Ovary (tissue), 9 donors: ENCODE results near the gene CBR3. TPM values are rescaled to one million over a fixed set of nuclear protein-coding genes. Genes with fewer than 3 reads are reported as not detected.

ENCODE experiments used
- DNase-seq, 5 donors: peaks; one replicate each; pipeline ENCODE4 v3.0.0-alpha.2; 2019 to 2020
- H3K27ac ChIP-seq, 2 donors: fragments of 200-600 bp; one replicate each; pipeline versions ENCODE4 v1.5.1 to v1.8.0; 2019 to 2022
- H3K27me3 ChIP-seq: fragments of 200-600 bp; one replicate; pipeline ENCODE4 v1.8.0; 2022
- H3K36me3 ChIP-seq: fragments of 200-600 bp; sonication (generic); one replicate; pipeline ENCODE4 v1.5.1; 2019
- H3K4me1 ChIP-seq: one replicate; pipeline ENCODE4 v1.8.1; 2013; ENCODE audit warnings: mild to moderate bottlenecking, moderate library complexity; ENCODE audit not compliant: insufficient read depth
- H3K4me3 ChIP-seq: fragments of 200-600 bp; sonication (generic); one replicate; pipeline ENCODE4 v1.5.1; 2017
- H3K9me3 ChIP-seq, 2 donors: fragments of 200-600 bp in 1 of 2; sonication (generic) in 1 of 2; one replicate each; pipeline versions ENCODE4 v1.5.1 to v1.8.1; 2013 to 2019; ENCODE audit warnings: mild to moderate bottlenecking in 1 of 2, moderate library complexity in 1 of 2
- EP300 ChIP-seq: sonication (generic); formaldehyde crosslinking; IDR thresholded peaks from one replicate; pipeline ENCODE4 v1.6.1; 2017; ENCODE audit warnings: antibody characterized with exemption
- POLR2A ChIP-seq: fragments of 450-650 bp; IDR thresholded peaks from one replicate; pipeline ENCODE4 v1.6.1; 2017; ENCODE audit warnings: antibody characterized with exemption, mild to moderate bottlenecking, moderate library complexity
- WGBS, 3 donors: extraction: QIAGEN DNeasy Blood & Tissue Kit in 1 of 3; methylation state at CpG; one replicate each; pipeline versions ENCODE4 v1.1.5 to v1.1.7; 2013 to 2017; 5-methylcytosine and 5-hydroxymethylcytosine counted together
- intact Hi-C, 4 donors: fragments of 100-400 bp; cut with DNase I; formaldehyde crosslinking; loops; one replicate each; pipeline versions ENCODE4 v1.11.0 to v1.15.1; 2022 to 2023
- polyA plus RNA-seq, 2 donors: library from polyadenylated mRNA; stranded (reverse); fragments of 200-250 nt in 1 of 2; fragments of 350-450 nt in 1 of 2; fragmentation: Illumina TruSeq in 1 of 2; extraction: RNeasy Lipid Tissue Mini Kit (QIAGEN cat#74804) in 1 of 2; gene quantifications; one replicate each; pipeline ENCODE4 v1.2.3, GENCODE V29; 2013 to 2014
- total RNA-seq, 7 donors: library from RNA; depleted of rRNA in 2 of 7; stranded (reverse); fragments of >200 nt in 2 of 7; fragmentation: NEBNext Ultra II Directional in 3 of 7; extraction: Animal tissue kit (Norgen Biotek cat#: 25700) in 3 of 7; gene quantifications; one replicate each; pipeline versions ENCODE4 v1.1.0 to v1.2.4, GENCODE V29; 2016 to 2023
- TF ChIP-seq, protein P1 (sequence below), 3 donors: fragments of 450-650 bp in 2 of 3; fragments of 200-600 bp in 1 of 3; IDR thresholded peaks; one replicate each; pipeline versions ENCODE4 v1.5.1 to v1.8.0; 2016 to 2022; ENCODE audit warnings: antibody characterized with exemption in 3 of 3, mild to moderate bottlenecking in 1 of 3
- donor health status: DM: no; HTN: no; CAD: no; lungs with moderate emphysema.
- donor health status: DM: no; HTN: no; CAD: no.
- donor health status: Bipolar disorder and iron deficiency.
- donor health status: DM: yes; HTN: yes; CAD: no.
- donor health status: DM: no; HTN: no; CAD: no.
- donor health status: DM: yes; HTN: yes; CAD: no.

Gene CBR3
- total and polyA plus RNA-seq, 9 donors, result 3.5 to 22.6 (median 11.7) TPM

- H3K27ac ChIP-seq, result no peak overlapping the region
- H3K9me3 ChIP-seq, result no peaks in the 10 kb centered on the region
- no peak for TF ChIP-seq POLR2A
- no peak for TF ChIP-seq EP300
- TF ChIP-seq, protein P1, sequence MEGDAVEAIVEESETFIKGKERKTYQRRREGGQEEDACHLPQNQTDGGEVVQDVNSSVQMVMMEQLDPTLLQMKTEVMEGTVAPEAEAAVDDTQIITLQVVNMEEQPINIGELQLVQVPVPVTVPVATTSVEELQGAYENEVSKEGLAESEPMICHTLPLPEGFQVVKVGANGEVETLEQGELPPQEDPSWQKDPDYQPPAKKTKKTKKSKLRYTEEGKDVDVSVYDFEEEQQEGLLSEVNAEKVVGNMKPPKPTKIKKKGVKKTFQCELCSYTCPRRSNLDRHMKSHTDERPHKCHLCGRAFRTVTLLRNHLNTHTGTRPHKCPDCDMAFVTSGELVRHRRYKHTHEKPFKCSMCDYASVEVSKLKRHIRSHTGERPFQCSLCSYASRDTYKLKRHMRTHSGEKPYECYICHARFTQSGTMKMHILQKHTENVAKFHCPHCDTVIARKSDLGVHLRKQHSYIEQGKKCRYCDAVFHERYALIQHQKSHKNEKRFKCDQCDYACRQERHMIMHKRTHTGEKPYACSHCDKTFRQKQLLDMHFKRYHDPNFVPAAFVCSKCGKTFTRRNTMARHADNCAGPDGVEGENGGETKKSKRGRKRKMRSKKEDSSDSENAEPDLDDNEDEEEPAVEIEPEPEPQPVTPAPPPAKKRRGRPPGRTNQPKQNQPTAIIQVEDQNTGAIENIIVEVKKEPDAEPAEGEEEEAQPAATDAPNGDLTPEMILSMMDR (IDR thresholded peaks at IDR 0.05), result no peak
- H3K36me3 ChIP-seq, result no peaks in the 10 kb centered on the region
- DNase-seq, result no peak
- intact Hi-C loops, result no loop called here
- no peaks in the 10 kb centered on the region for H3K27me3 ChIP-seq
- 93 to 98% (median 94%) methylated on average over 4 of the region's 4 CpGs for WGBS, 3 donors
- no peak overlapping the region for H3K4me3 ChIP-seq
- H3K4me1 ChIP-seq, result no peaks in the 10 kb centered on the region
Measured at GRCh38 chr21:36167541-36167940, 32.7 kb downstream of the CBR3 start.

- intact Hi-C loops, result no loop called here
- H3K27ac ChIP-seq, result no peak overlapping the region
- no peak for TF ChIP-seq EP300
- TF ChIP-seq, protein P1 (IDR thresholded peaks at IDR 0.05), result no peak
- no peaks in the 10 kb centered on the region for H3K27me3 ChIP-seq
- no peak for DNase-seq
- no peaks in the 10 kb centered on the region for H3K9me3 ChIP-seq
- no peak overlapping the region for H3K4me3 ChIP-seq
- no peaks in the 10 kb centered on the region for H3K4me1 ChIP-seq
- WGBS, 3 donors, result 91 to 95% (median 93%) methylated on average over 19 of the region's 19 CpGs
- H3K36me3 ChIP-seq, result no peaks in the 10 kb centered on the region
Measured at GRCh38 chr21:36169470-36170128, 34.7 kb downstream of the CBR3 start.

DNA sequence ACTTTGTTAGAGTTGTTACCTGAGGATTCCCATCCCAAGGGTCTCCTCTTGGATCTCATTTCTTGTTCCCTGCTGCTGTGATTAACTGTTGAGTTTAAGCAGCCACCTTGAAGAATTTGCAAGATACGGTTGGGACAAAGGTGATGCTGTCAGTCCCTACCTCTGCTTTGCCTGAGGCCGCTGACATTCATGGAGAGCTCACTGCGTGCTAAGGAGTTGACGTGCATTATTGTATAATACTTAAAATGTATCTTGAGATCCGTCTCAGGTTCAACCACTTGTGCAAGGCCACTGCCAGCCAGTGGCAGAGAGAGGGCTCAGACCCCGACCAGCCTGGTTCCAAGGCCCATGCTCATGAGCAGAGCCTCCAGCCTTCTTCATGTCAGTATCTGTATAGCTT is 35.9 kb downstream of the CBR3 start:
- WGBS, 3 donors, result 96 to 99% (median 96%) methylated on average over 6 of the region's 6 CpGs
- no peak overlapping the region for H3K4me3 ChIP-seq

DNA sequence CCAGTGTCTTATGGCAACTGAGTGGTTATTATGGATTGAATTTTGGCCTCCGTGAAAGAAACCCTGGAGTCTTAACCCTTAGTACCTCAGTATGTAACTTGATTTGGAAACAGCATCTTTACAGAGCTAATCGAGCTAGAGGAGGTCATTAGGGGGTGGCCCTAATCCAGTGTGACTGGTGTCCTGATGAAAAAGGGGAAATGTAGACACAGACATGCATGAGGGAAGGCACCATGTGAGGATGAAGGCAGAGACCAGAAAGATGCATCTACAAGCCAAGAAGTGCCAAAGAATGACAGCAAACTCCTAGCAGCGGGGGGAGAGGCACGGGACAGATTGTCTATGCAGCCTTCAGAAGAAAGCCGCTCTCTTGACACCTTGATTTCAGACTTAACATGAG is 36.5 kb downstream of the CBR3 start:
- H3K27me3 ChIP-seq, result no peaks in the 10 kb centered on the region
- no peak for DNase-seq
- H3K9me3 ChIP-seq, result no peaks in the 10 kb centered on the region
- no peak overlapping the region for H3K27ac ChIP-seq
- TF ChIP-seq POLR2A (no peak), EP300 (no peak)
- TF ChIP-seq, protein P1 (IDR thresholded peaks at IDR 0.05), result no peak
- 74 to 81% (median 78%) methylated on average over 5 of the region's 5 CpGs for WGBS, 3 donors
- H3K4me3 ChIP-seq, result no peak overlapping the region
- no peaks in the 10 kb centered on the region for H3K4me1 ChIP-seq
- intact Hi-C loops, result no loop called here
- H3K36me3 ChIP-seq, result no peaks in the 10 kb centered on the region

More for the DNA sequence above, 35.9 kb downstream of the CBR3 start:
- no peak for TF ChIP-seq EP300
- no peak for TF ChIP-seq POLR2A
- TF ChIP-seq, protein P1 (IDR thresholded peaks at IDR 0.05), result no peak
- H3K4me1 ChIP-seq, result no peaks in the 10 kb centered on the region
- no peak overlapping the region for H3K27ac ChIP-seq
- no peaks in the 10 kb centered on the region for H3K27me3 ChIP-seq
- DNase-seq, result no peak
- no peaks in the 10 kb centered on the region for H3K9me3 ChIP-seq
- H3K36me3 ChIP-seq, result no peaks in the 10 kb centered on the region
- intact Hi-C loops, result no loop called here
